ENCODE data around the gene SNRPD1.

The SNRPD1 gene

DNA sequence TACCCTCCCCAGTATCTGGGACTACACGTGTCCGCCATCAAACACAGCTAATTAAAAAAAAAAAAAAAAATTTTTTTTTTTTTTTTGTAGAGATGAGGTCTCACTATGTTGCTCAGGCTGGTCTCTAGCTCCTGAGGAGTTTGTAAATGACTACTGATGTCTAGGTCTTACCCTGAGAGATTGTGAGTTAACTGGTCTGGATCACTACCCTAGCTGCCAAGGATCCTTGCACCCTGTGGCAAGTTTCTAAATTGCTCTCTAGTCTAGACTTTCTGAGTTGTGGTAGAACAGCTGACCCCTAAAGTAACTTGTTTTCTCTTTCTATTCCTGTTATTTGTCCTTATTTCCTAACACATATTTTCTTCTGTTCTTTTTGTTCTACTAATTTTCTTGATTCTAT, 48.0 kb downstream of the SNRPD1 start:
- H3K36me3 ChIP-seq (replicated peaks; ENCODE audit: insufficient read depth, low read length) = no peaks in the 10 kb centered on the region; the same call in 1 of the 2 replicates
- no peak overlapping the region for H3K4me3 ChIP-seq (ENCODE audit: low read length)
- no peak for DNase-seq
- H3K9me2 ChIP-seq (replicated peaks; ENCODE audit: insufficient read depth, low read length) = no peaks in the 10 kb centered on the region
- H3K4me2 ChIP-seq (ENCODE audit: low read depth, low read length) = no peak overlapping the region
- TF ChIP-seq, protein P1, sequence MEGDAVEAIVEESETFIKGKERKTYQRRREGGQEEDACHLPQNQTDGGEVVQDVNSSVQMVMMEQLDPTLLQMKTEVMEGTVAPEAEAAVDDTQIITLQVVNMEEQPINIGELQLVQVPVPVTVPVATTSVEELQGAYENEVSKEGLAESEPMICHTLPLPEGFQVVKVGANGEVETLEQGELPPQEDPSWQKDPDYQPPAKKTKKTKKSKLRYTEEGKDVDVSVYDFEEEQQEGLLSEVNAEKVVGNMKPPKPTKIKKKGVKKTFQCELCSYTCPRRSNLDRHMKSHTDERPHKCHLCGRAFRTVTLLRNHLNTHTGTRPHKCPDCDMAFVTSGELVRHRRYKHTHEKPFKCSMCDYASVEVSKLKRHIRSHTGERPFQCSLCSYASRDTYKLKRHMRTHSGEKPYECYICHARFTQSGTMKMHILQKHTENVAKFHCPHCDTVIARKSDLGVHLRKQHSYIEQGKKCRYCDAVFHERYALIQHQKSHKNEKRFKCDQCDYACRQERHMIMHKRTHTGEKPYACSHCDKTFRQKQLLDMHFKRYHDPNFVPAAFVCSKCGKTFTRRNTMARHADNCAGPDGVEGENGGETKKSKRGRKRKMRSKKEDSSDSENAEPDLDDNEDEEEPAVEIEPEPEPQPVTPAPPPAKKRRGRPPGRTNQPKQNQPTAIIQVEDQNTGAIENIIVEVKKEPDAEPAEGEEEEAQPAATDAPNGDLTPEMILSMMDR (IDR thresholded peaks at IDR 0.05; ENCODE audit: low read length) = no peak
- no peak for TF ChIP-seq EZH2phosphoT487 (IDR thresholded peaks at IDR 0.05; ENCODE audit: low read length)
- no peak for TF ChIP-seq EZH2 (optimal IDR thresholded peaks at IDR 0.05; ENCODE audit: low read depth, low read length)
- H3K9me3 ChIP-seq (replicated peaks; ENCODE audit: insufficient read depth, low read length) = no peaks in the 10 kb centered on the region
- no peak overlapping the region for H3K9ac ChIP-seq (ENCODE audit: low read length)
- no peaks in the 10 kb centered on the region for H4K20me1 ChIP-seq (ENCODE audit: insufficient read depth, low read length)
- peaks cover 1% of the 10 kb centered on the region; the same call in 1 of the 2 replicates for H3K4me1 ChIP-seq (ENCODE audit: low read length)
- no peaks in the 10 kb centered on the region for H3K27me3 ChIP-seq (replicated peaks; ENCODE audit: insufficient read depth, low read length)
- no peak overlapping the region for H3K27ac ChIP-seq (ENCODE audit: low read length)
- H3F3A ChIP-seq (ENCODE audit: insufficient read depth, low read length) = no peaks in the 10 kb centered on the region
- no peak overlapping the region for H2AFZ ChIP-seq (ENCODE audit: low read length)
- H3K79me2 ChIP-seq (ENCODE audit: low read length) = no peaks in the 10 kb centered on the region

DNA sequence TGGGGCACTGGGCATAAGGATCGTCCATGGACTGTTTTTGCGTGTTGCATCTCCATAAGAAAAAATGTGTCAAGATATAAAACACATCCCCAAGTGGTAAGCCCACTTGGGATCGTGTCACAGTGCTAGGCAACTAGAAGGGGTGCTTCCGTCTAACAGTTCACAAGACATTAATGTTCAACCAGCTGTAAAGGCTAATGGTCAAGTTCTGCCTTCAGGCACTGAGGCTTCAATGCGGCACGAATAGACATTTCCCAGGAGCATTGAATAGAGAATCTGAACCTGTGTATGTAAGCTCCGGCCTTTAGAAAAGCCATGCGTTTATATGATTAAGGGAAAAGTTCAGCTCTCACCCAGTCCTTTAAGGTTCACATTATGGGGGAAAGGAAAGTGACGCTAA, 50.5 kb downstream of the SNRPD1 start:
- no peak overlapping the region for H3K27ac ChIP-seq (ENCODE audit: low read length)
- no peaks in the 10 kb centered on the region for H3K9me3 ChIP-seq (replicated peaks; ENCODE audit: insufficient read depth, low read length)
- DNase-seq = no peak
- no peak overlapping the region for H3K4me3 ChIP-seq (ENCODE audit: low read length)
- no peaks in the 10 kb centered on the region for H3K27me3 ChIP-seq (replicated peaks; ENCODE audit: insufficient read depth, low read length)
- no peaks in the 10 kb centered on the region; the same call in 1 of the 2 replicates for H3K36me3 ChIP-seq (replicated peaks; ENCODE audit: insufficient read depth, low read length)
- no peak overlapping the region for H3K4me2 ChIP-seq (ENCODE audit: low read depth, low read length)
- peaks cover 4% of the 10 kb centered on the region; the same call in 1 of the 2 replicates for H3K79me2 ChIP-seq (ENCODE audit: low read length)
- TF ChIP-seq EZH2 (optimal IDR thresholded peaks at IDR 0.05; ENCODE audit: low read depth, low read length) (no peak), EZH2phosphoT487 (IDR thresholded peaks at IDR 0.05; ENCODE audit: low read length) (no peak)
- TF ChIP-seq, protein P1 (IDR thresholded peaks at IDR 0.05; ENCODE audit: low read length) = no peak
- H3K4me1 ChIP-seq (ENCODE audit: low read length) = no peaks in the 10 kb centered on the region
- H2AFZ ChIP-seq (ENCODE audit: low read length) = no peak overlapping the region
- H3F3A ChIP-seq (ENCODE audit: insufficient read depth, low read length) = no peaks in the 10 kb centered on the region
- H3K9me2 ChIP-seq (replicated peaks; ENCODE audit: insufficient read depth, low read length) = no peaks in the 10 kb centered on the region
- no peaks in the 10 kb centered on the region for H4K20me1 ChIP-seq (ENCODE audit: insufficient read depth, low read length)
- H3K9ac ChIP-seq (ENCODE audit: low read length) = no peak overlapping the region

DNA sequence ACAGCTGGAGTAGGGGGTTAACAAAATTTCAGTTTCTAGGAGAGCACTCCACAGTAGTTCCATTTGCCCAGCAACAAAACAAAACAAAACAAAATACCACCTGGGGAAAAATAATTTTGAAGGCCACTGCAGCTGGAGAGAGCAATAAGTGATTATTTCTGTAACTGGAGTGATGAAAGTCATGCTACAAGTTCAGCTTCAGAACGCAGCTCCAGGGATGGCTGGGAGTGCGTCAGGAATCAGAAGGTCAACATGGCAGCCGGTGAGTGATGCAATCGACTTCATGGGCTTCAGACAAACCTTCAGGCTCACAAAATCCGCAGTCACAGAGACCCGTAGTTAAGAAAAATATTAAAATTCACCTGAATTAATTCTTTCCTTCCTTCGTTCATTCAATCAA, 51.5 kb downstream of the SNRPD1 start:
- H3K4me2 ChIP-seq (ENCODE audit: low read depth, low read length) = no peak overlapping the region
- H3K4me3 ChIP-seq (ENCODE audit: low read length) = no peak overlapping the region
- H2AFZ ChIP-seq (ENCODE audit: low read length) = no peak overlapping the region
- no peaks in the 10 kb centered on the region for H3K9me2 ChIP-seq (replicated peaks; ENCODE audit: insufficient read depth, low read length)
- DNase-seq = no peak
- no peak overlapping the region for H3K27ac ChIP-seq (ENCODE audit: low read length)
- H3K9ac ChIP-seq (ENCODE audit: low read length) = no peak overlapping the region
- no peaks in the 10 kb centered on the region for H4K20me1 ChIP-seq (ENCODE audit: insufficient read depth, low read length)
- H3K9me3 ChIP-seq (replicated peaks; ENCODE audit: insufficient read depth, low read length) = no peaks in the 10 kb centered on the region
- no peaks in the 10 kb centered on the region for H3K4me1 ChIP-seq (ENCODE audit: low read length)
- TF ChIP-seq EZH2 (optimal IDR thresholded peaks at IDR 0.05; ENCODE audit: low read depth, low read length) = no peak
- TF ChIP-seq, protein P1 (IDR thresholded peaks at IDR 0.05; ENCODE audit: low read length) = no peak
- no peak for TF ChIP-seq EZH2phosphoT487 (IDR thresholded peaks at IDR 0.05; ENCODE audit: low read length)
- H3K27me3 ChIP-seq (replicated peaks; ENCODE audit: insufficient read depth, low read length) = no peaks in the 10 kb centered on the region
- no peaks in the 10 kb centered on the region; the same call in 1 of the 2 replicates for H3K36me3 ChIP-seq (replicated peaks; ENCODE audit: insufficient read depth, low read length)
- H3K79me2 ChIP-seq (ENCODE audit: low read length) = peaks cover 4% of the 10 kb centered on the region; the same call in 1 of the 2 replicates
- no peaks in the 10 kb centered on the region for H3F3A ChIP-seq (ENCODE audit: insufficient read depth, low read length)
